MM.1S (cell line): ENCODE results near the gene ARHGEF10L.

ENCODE experiments used
- EZH2phosphoT487 ChIP-seq: fragments of 300-600 bp; sonication (generic); IDR thresholded peaks from 2 replicates; pipeline ENCODE4 v1.6.1; 2018; ENCODE audit warnings: antibody characterized with exemption, low read length
- TF ChIP-seq, protein P1 (sequence below): fragments of 300-600 bp; sonication (generic); IDR thresholded peaks from 2 replicates; pipeline ENCODE4 v1.5.1; 2016; ENCODE audit warnings: antibody characterized with exemption, low read length, mixed read lengths

DNA sequence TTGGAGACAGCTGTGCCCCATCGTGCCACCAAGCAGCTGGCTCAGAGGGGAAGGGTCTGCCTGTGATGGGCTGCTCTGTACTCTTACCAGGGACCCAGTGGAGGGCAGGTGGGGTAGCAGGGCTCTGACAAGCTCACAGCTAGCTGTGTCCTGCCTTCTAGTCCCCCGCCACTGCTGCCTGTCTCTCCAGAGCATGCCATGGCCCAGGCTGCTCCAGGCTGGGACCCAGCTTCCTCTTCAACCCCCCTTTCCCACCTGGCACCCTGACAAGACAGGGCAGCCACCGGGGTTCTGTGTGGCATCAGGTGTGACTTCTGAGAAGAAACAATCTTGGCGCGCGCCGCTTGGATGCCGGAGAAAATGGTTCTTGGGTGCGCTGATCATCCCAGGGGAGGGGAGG lies 123.3 kb downstream of the ARHGEF10L start:
- TF ChIP-seq, protein P1, sequence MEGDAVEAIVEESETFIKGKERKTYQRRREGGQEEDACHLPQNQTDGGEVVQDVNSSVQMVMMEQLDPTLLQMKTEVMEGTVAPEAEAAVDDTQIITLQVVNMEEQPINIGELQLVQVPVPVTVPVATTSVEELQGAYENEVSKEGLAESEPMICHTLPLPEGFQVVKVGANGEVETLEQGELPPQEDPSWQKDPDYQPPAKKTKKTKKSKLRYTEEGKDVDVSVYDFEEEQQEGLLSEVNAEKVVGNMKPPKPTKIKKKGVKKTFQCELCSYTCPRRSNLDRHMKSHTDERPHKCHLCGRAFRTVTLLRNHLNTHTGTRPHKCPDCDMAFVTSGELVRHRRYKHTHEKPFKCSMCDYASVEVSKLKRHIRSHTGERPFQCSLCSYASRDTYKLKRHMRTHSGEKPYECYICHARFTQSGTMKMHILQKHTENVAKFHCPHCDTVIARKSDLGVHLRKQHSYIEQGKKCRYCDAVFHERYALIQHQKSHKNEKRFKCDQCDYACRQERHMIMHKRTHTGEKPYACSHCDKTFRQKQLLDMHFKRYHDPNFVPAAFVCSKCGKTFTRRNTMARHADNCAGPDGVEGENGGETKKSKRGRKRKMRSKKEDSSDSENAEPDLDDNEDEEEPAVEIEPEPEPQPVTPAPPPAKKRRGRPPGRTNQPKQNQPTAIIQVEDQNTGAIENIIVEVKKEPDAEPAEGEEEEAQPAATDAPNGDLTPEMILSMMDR, result no peak
- no peak for TF ChIP-seq EZH2phosphoT487
